ENCODE results near the gene GIMAP6.
"Not testable (repeated sequence)": the region's sequence is repeated elsewhere in the genome, so short reads cannot be mapped to it uniquely, and the experiment has no call there.

The GIMAP6 gene

DNA sequence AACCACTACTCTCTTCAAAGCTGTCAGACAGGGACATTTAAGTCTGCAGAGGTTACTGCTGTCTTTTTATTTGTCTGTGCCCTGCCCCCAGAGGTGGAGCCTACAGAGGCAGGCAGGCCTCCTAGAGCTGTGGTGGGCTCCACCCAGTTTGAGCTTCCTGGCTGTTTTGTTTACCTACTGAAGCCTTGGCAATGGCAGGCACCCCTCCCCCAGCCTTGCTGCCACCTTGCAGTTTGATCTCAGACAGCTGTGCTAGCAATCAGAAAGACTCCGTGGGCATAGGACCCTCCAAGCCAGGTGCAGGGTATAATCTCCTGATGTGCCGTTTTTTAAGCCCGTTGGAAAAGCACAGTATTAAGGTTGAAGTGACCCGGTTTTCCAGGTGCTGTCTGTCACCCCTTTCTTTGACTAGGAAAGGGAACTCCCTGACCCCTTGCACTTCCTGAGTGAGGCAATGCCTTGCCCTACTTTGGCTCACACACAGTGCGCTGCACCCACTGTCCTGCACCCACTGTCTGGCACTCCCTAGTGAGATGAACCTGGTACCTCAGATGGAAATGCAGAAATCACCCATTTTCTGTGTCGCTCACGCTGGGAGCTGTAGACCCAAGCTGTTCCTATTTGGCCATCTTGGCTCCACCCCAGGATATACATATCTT lies 52.1 kb downstream of the GIMAP6 start:
- not testable (repeated sequence) for DNase-seq
